NCI-H1105 treated with DMSO at 0.1 percent for 48 hours (cell line): ENCODE measurements around the gene RALY.
A peak's percentile ranks its signal among the peaks of the same experiment; 100 is the strongest.
"Not testable (repeated sequence)": the region's sequence is repeated elsewhere in the genome, so short reads cannot be mapped to it uniquely, and the experiment has no call there.

Source experiments
- DNase-seq: peaks from one replicate; lab custom pipeline; 2025; lab: John Stamatoyannopoulos, UW

The RALY gene

GRCh38 chr20:34105978-34106675 is 112.4 kb downstream of the RALY start:
- no peak for DNase-seq

DNA sequence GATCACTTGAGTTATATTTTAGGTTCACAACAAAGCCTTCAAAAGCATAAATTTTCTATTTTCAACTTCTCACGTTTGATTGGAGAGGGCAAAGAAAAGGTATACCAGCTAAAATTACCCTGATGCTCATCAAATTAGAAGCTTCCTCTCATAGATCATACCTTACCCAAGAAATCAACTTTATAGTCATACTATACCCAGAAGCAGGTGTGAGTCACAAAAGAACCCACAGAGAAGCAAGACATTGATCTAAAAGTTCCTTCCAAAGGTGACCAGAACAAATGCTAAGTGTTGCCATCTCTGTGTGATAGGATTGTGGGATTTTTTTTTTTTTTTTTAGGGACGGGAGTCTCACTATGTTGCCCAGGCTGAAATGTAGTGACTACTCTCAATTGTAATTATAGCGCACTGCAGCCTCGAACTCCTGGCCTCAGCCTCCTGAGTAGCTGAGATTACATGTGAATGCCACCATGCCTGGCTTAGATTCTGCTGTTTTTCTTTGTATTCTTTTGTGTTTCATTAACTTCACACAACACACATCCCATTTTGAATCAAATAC is 115.0 kb downstream of the RALY start:
- no peak for DNase-seq

DNA sequence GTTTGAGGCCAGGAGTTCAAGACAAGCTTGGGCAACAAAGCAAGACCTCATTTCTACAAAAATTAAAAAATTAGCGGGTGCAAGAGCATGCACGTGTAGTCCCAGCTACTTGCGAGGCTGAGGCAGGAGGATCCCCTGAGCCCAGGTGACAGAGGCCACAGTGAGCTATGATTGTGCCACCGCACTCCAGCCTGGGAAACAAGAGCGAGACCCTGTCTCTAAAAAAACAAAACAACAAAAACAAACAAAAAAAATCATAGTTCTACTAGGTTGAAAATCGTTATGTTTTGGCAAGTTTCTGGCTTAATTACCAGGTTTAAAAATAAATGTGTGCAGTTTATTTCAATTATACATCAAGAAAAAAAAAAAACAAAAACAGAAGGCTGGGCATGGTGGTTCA is 115.7 kb downstream of the RALY start:
- no peak for DNase-seq

- no peak for DNase-seq
Observed at GRCh38 chr20:34110025-34110744, 116.5 kb downstream of the RALY start.

- DNase-seq, result no peak
Observed at GRCh38 chr20:34110745-34111641, 117.3 kb downstream of the RALY start.

GRCh38 chr20:34111702-34112599 is 118.2 kb downstream of the RALY start, which contains the start of gene EIF2S2:
EIF2S2 (minus strand) TSS chr20:34112243; CDS start chr20:34112110, 133 bp downstream.
- DNase-seq, result peak; percentile 99

- DNase-seq, result peak; percentile 66
Observed at GRCh38 chr20:34112600-34113101, 118.9 kb downstream of the RALY start.

GRCh38 chr20:34114809-34115208 is 121.1 kb downstream of the RALY start:
- no peak for DNase-seq

DNA sequence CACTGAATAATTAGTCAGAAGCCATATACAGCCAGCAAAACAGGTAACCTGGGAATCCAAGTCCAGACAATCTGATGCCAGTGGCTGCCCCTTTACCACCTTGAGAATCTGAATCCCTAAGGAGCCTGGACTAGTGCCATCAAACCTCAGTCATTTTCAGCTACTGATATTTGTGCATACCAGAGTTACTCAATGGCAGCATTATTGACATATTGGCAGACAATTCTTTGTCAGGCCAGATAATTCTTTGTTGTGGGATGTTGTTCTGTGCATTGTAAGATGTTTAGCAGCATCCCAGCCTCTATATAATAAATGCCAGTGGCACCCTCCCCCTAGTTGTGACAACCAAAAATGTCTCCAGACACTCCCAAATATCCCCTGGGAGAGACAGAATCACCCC is 121.5 kb downstream of the RALY start:
- no peak for DNase-seq

DNA sequence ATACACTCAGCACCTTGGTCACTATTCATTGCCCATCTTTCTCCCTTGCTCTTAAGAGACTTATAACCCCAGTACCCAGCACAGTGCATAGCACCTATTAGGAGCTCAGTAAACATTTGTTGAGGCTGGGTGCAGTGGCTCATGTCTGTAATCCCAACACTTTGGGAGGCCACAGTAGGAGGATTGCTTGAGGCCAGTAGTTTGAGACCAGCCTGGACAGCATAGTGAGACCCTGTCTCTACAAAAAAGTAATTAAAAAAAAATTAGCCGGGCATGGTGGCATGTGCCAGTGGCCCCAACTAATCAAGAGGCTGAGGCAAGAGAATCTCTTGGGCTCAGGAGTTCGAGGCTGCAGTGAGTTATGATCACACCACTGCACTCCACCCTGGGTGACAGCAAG is 126.5 kb downstream of the RALY start:
- no peak for DNase-seq

GRCh38 chr20:34122274-34122980 is 128.7 kb downstream of the RALY start:
- no peak for DNase-seq

DNA sequence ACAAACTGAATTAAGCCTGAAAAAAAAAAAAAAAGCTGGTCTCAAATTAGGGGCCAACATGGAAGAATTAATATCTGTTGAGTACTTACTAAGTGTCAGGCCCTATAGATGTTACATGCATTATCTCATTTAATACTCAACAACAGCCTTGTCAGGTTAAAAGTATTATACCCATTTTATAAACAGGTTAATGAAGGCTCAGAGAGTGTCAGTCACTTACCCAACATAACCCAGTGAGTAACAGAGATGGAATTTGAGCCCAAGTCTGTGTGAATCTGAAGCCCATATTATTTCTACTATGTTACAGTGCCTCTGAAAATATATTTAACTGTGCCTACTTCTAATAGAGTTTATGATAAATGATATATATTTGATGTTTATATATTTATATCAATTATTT is 129.6 kb downstream of the RALY start:
- no peak for DNase-seq

DNA sequence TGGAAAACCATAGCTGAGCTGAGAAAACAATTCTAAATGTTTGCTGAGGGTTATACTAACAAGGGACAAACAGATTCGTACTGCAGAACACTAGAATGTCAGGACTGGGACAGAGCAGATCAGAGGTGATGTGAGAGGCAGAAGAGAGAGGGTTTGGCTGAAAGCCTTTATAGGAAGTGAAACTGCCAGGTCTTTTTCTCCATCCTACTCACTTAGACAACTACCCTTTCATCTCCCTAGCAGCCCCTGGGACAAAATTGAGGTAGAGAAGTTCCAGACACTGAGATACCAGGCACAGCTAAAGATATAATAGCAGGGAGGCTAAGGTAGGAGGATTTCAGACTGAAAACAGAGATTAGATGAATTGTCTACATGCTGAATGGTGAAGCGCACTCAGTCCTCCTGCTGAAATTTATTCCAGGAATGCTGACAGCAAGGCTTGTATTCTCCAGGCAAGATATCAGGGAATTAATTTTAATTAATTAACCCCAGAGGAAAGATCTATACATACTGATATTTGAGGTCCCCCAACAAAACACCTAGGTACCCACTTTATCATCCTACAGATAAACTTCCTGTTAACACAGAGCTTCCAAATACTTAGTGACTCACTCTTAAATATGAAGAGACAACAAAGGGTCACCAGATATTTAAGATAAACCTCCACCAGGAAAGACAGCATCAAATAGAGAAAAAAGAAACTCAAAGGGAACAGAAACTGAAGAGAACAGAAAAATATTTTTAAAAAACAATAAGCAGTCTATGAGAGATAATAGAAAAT is 130.9 kb downstream of the RALY start:
- DNase-seq, result no peak

DNA sequence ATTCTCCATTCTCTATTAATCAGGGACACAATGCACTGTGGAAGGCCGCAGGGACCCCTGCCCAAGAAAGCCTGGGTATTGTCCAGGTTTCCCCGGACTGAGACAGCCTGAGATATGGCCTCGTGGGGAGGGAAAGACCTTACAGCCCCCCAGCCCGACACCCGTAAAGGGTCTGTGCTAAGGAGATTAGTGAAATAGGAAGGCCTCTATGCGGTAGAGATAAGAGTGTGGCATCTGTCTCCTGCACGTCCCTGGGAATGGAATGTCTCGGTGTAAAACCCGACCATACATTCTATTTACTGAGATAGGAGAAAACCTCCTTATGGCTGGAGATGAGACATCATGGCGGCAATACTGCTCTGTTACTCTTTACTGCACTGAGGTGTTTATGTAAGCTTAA is 134.1 kb downstream of the RALY start:
- DNase-seq, result no peak

DNA sequence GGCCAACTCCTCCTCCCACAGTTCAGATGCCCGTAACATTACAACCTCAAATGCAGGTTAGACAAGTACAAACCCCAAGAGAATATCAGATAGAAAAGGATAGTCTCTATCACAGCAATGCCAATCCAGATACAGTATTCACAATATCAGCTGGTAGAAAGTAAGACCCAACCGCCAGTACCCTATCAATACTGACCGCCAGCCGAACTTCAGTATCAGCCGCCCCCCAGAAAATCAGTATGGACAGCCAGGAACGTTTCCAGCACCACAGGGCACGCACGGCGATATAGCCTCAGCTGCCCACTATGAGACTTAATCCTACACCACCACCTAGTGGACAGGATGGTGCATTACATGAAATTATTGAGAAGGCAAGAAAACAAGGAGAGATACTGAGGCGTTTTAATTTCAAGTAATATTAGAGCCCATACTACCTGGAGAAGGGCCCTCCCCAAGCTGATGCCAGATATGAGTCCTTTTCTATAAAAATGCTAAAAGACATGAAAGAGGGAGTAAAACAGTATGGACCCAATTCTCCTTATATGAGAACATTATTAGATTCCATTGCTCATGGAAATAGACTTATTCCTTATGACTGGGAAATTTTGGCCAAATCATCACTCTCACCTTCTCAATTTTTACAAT is 135.9 kb downstream of the RALY start:
- DNase-seq, result peak; percentile 75

GRCh38 chr20:34131491-34131890 is 137.8 kb downstream of the RALY start:
- no peak for DNase-seq

DNA sequence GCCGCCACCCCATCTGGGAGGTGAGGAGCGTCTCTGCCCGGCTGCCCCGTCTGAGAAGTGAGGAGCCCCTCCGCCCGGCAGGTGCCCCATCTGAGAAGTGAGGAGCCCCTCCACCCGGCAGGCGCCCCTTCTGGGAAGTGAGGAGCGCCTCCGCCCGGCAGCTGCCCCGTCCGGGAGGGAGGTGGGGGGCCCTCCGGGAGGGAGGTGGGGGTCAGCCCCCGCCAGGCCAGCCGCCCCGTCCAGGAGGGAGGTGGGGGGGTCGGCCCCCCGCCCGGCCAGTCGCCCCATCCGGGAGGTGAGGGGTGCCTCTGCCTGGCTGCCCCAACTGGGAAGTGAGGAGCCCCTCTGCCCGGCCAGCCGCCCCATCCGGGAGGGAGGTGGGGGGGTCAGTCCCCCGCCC is 138.8 kb downstream of the RALY start:
- not testable (repeated sequence) for DNase-seq

DNA sequence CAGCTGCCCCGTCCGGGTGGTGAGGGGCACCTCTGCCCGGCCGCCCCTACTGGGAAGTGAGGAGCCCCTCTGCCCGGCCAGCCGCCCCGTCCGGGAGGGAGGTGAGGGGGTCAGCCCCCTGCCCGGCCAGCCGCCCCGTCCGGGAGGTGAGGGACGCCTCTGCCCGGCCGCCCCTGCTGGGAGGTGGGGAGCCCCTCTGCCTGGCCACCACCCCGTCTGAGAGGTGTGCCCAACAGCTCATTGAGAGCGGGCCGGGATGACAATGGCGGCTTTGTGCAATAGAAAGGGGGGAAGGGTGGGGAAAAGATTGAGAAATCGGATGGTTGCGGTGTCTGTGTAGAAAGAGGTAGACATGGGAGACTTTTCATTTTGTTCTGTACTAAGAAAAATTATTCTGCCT is 139.2 kb downstream of the RALY start:
- DNase-seq, result not testable (repeated sequence)

DNA sequence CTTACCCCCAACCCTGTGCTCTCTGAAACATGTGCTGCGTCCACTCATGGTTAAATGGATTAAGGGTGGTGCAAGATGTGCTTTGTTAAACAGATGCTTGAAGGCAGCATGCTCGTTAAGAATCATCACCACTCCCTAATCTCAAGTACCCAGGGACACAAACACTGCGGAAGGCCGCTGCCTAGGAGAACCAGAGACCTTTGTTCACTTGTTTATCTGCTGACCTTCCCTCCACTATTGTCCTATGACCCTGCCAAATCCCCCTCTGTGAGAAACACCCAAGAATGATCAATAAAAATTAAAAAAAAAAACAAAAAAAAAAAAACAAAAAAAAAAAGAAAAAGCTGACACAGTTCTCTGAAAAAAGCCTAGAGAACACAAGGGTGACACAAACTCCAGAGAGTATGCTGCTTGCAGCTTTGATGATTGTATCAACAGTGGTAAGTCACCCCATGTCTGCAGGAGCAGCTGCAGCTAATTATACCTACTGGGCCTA is 139.7 kb downstream of the RALY start:
- DNase-seq, result not testable (repeated sequence)
